HG02678 (cell line): ENCODE data around the gene OST4.

Experiments
- ATAC-seq: cut with Tn5 transposase; IDR thresholded peaks from one replicate; pipeline ENCODE4 v1.9.1; 2021; ENCODE audit warnings: mild to moderate bottlenecking, moderate library complexity; ENCODE audit not compliant: unreplicated experiment

OST4 gene

DNA sequence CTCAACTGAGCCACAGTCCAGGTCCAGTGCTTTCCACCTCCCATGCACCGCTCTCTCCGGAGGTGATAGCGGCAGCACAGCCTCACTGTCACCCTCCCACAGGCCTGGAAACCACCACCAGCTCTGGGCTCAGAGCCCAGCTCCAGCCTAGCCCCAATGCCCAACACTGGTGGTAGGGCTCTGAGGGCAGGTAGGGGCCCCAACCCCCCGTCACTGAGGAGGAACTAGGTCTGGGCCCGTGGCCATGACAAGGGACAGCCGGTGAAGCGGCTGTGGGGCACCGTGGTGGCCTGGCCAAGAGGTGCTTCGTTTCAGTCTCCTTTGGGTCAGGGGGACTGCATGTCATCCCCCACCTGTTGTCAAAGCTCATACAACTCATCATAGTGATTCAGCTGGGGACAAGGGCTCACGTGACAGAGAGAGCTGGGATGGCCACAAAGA is 44.2 kb downstream of the OST4 start:
- ATAC-seq: no peak

DNA sequence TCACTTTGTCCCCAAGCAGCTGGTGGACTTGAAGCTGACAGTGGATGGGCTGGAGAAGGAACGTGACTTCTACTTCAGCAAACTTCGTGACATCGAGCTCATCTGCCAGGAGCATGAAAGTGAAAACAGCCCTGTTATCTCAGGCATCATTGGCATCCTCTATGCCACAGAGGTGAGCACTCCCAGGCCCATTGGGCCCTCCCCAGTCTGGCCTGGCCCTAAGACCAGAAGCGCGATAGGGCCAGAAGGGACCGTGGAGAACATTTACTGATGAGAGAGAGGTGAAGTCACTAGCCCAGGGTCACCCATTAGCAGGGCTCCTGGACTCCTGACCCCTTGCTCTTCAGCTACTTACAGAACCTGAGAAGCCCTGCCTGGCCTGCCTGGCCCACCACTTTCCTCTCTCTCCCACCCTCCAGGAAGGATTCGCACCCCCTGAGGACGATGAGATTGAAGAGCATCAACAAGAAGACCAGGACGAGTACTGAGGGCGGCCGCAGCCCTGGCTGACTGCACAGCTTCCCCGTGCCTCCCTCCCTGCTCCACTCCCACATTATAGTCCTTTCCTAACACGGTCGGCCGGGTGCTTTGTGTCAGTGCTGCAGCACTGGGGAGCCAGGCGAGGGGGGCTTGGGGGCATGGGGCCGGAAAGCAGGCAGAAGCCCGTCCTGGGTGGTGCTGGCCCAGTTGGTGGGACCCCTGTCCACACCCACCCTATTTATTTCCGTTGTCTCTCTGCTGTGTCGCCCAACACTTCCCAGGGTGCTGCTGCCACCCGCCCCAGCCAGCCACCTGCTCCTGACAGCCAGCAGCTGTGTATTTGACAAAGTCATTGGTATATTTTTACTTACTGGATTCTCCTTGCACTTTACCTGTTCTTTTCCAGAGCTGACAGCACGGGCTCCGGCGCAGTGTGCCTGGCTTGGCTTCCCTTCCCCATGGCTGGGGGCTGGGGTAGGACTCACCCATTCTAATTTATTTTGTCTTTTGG is 45.3 kb downstream of the OST4 start:
- no peak for ATAC-seq

DNA sequence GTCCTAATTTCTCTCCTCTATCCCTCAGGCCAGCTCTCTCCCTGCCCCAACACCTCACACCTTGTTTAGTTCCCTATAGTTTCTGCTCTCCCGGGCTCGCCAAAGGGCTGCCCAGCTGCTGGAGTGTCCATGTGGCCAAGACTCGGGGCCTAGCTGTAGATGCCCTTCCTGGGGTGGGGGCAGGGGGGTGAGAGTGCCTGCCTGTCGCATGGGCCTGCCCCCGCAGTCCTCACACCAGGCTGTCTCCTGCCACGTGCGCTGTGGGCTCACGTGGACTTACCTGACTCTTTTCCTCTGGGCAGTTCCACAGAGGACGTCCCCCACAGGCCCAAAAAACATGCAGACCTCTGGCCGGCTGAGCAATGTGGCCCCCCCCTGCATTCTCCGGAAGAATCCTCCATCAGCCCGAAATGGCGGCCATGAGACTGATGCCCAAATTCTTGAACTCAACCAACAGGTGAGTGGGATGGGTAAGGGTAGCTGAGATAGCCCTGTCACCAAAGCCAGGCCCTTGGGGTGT is 46.1 kb downstream of the OST4 start:
- no peak for ATAC-seq

DNA sequence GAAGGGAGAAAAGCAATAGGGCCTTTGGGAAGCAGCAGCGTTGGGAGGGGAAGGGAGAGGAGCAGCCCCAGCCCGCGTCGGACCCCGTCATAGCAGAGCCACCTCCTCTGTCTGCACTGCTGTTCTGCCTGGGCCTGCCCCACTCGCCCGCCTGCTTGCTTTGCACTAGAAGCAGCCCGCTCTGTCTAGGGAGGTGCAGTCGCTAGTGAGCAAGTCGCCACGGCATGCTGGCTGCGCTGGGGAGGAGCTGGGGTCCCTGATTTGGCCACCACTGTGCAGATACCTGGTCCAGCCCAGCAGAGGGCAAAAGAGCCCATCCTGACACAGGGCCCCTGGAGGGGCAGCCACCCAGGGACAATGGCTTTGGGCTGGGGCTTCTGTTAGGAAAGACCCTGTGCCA is 46.6 kb downstream of the OST4 start:
- ATAC-seq: no peak

DNA sequence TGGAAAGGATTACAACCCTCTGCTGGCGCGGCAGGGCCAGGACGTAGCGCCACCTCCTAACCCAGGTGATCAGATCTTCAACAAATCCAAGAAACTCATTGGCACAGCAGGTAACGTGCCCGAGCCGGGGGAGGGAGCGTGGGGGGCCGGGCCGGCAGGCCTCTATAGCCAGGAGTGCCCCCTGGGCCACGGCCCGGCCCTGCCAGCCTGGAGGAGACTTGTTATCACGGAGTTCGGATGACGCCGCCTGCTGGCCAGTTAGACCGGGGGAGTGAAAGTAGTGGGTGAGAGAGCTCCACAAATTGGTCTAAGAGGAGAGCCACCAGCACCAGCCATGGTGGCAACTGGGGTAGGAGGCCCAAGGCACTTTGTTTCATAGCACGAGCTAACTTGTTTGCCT is 47.3 kb downstream of the OST4 start:
- no peak for ATAC-seq

DNA sequence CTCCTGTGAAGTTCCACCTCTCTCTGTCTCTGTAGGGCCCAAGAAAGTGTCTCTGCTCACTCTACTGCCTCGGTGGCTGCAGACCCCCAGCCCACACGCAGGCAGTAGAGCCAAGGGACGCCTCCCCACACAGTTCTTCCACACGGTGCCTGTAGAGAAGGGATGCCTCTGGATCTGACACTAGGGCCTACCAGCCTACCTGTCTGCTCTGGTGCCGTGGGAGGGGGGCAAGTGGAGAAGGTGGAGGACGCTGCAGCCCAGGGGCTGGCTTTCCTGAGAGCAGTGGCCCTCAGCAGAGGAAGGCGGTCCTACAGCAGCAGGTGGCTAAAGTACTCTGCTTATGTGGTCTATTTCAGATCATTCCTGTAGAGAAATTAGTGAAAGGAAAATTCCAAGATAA is 47.7 kb downstream of the OST4 start:
- no peak for ATAC-seq

DNA sequence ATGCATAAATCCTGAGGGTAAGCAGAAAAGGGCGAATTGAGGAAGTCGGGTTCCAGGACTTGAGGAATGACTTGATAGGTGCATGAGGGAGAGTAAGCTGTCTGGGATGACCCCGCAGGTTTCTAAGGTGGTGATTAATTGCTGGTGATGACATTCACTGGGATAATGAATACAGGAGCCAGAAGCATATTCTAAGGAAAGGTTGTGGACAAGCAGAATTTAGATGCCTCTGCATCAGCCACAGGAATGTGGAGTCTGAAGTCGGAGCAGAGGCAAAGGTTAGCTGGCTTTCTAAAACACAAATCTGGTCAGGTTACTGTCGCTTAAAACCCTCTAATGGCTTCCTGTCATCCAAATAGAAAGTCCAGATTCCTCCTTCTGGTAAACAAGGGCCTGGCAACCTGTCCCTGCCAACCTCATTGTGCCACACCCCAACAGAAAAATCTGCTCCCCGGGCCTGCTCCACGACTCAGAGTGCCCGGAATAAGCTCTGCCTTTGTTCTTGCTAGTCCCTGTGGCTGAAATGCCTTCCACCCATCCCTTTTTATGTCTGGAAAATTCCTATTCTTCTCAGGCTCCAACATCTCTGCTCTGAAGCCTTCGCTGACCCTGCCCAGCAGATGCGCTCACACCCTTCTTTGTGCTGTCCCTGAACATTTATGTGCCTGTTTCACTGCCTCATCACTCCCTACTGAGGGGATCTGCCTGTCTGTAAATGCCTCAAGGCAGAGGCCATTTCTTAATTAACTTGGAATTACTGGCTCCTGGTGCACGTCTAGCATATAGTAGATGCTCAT is 50.0 kb downstream of the OST4 start:
- ATAC-seq: no peak
